Hepatocyte (in vitro differentiated cells): ENCODE results near the gene ZNF878. TPM values are rescaled to one million over a fixed set of nuclear protein-coding genes. Genes with fewer than 3 reads are reported as not detected.

Experiments used
- DNase-seq: peaks from one replicate; pipeline ENCODE4 v3.0.0-alpha.2; 2016; ENCODE audit warnings: low spot score
- H2AFZ ChIP-seq: fragments of 200-600 bp; sonication (generic); 2 replicates; pipeline ENCODE4 v1.6.0; 2016; ENCODE audit warnings: antibody characterized with exemption, mild to moderate bottlenecking
- H3K27ac ChIP-seq: fragments of 200-600 bp; sonication (generic); 2 replicates; pipeline ENCODE4 v1.5.1; 2016; ENCODE audit warnings: mild to moderate bottlenecking
- H3K27me3 ChIP-seq: fragments of 200-600 bp; sonication (generic); 2 replicates; pipeline ENCODE4 v1.6.1; 2016
- H3K36me3 ChIP-seq: fragments of 200-600 bp; sonication (generic); replicated peaks from 2 replicates; pipeline ENCODE4 v1.5.1; 2016; ENCODE audit warnings: low read depth; ENCODE audit not compliant: insufficient read depth
- H3K4me1 ChIP-seq: fragments of 200-600 bp; sonication (generic); 2 replicates; pipeline ENCODE4 v1.5.1; 2016; ENCODE audit warnings: mild to moderate bottlenecking, moderate library complexity; ENCODE audit not compliant: insufficient read depth
- H3K4me2 ChIP-seq: fragments of 200-600 bp; sonication (generic); 2 replicates; pipeline ENCODE4 v1.6.0; 2016
- H3K4me3 ChIP-seq: fragments of 200-600 bp; sonication (generic); 2 replicates; pipeline ENCODE4 v1.5.1; 2016; ENCODE audit warnings: mild to moderate bottlenecking
- H3K79me2 ChIP-seq: fragments of 200-600 bp; sonication (generic); 2 replicates; pipeline ENCODE4 v1.6.0; 2017; ENCODE audit warnings: mild to moderate bottlenecking
- H3K9me2 ChIP-seq: fragments of 200-600 bp; sonication (generic); replicated peaks from 2 replicates; pipeline ENCODE4 v1.6.0; 2017; ENCODE audit warnings: mild to moderate bottlenecking; ENCODE audit not compliant: insufficient read depth
- H3K9me3 ChIP-seq: fragments of 200-600 bp; sonication (generic); 2 replicates; pipeline ENCODE4 v1.5.1; 2016; ENCODE audit warnings: low read depth, mild to moderate bottlenecking
- H4K20me1 ChIP-seq: fragments of 200-600 bp; sonication (generic); 2 replicates; pipeline ENCODE4 v1.6.0; 2016; ENCODE audit warnings: mild to moderate bottlenecking; ENCODE audit not compliant: insufficient read depth, poor library complexity, severe bottlenecking
- CTCF ChIP-seq: fragments of 200-600 bp; sonication (generic); IDR thresholded peaks from 2 replicates; pipeline ENCODE4 v1.5.1; 2016; ENCODE audit warnings: antibody characterized with exemption, mild to moderate bottlenecking; ENCODE audit not compliant: poor library complexity
- EZH2 ChIP-seq: fragments of 200-600 bp; sonication (generic); IDR thresholded peaks from 2 replicates; pipeline ENCODE4 v1.6.1; 2016; ENCODE audit warnings: antibody characterized with exemption, mild to moderate bottlenecking, borderline replicate concordance
- EZH2phosphoT487 ChIP-seq: fragments of 200-600 bp; sonication (generic); IDR thresholded peaks from one replicate; pipeline ENCODE4 v1.6.1; 2018; ENCODE audit warnings: antibody characterized with exemption, mild to moderate bottlenecking, low read depth, moderate library complexity; ENCODE audit not compliant: unreplicated experiment, severe bottlenecking
- WGBS: methylation state at CpG from one replicate; pipeline ENCODE4 v1.1.6; 2016; ENCODE audit warnings: low lambda C conversion rate; ENCODE audit errors: missing lambda C conversion rate; 5-methylcytosine and 5-hydroxymethylcytosine counted together
- polyA plus RNA-seq: library from polyadenylated mRNA; unstranded; fragments of >200 nt; fragmentation: Nextera tagmentation; extraction: Ambion mirVana; gene quantifications from 2 replicates; pipeline ENCODE4 v1.2.1, GENCODE V29; 2016
- small RNA-seq: library from RNA; depleted of rRNA; stranded (forward); fragments of <200 nt; gene quantifications from one replicate; pipeline ENCODE3, GENCODE V24; 2014
- total RNA-seq: library from RNA; depleted of rRNA; stranded (reverse); fragments of >200 nt; gene quantifications from 2 replicates; pipeline ENCODE4 v1.2.3, GENCODE V29; 2014

The ZNF878 gene
- total and polyA plus RNA-seq, 2 experiments from 2014 or later, result 0.77 TPM; not detected in 1

- no peak for TF ChIP-seq EZH2
- Histone ChIP-seq H3K4me2 (no peak overlapping the region), H3K9me3 (peaks cover 4% of the 10 kb centered on the region), H2AFZ (no peak overlapping the region), H3K27ac (no peak overlapping the region), H3K27me3 (no peaks in the 10 kb centered on the region), H3K4me1 (no peaks in the 10 kb centered on the region), H4K20me1 (no peaks in the 10 kb centered on the region), H3K4me3 (no peak overlapping the region), H3K36me3 (no peaks in the 10 kb centered on the region), H3K9me2 (no peaks in the 10 kb centered on the region), H3K79me2 (peaks cover 12% of the 10 kb centered on the region)
- no peak for DNase-seq
- WGBS, result 93% methylated on average over 9 of the region's 9 CpGs
Measured at GRCh38 chr19:12000152-12000981, 52.4 kb downstream of the ZNF878 start.

- H3K79me2 ChIP-seq, result peaks cover 36% of the 10 kb centered on the region
- H3K36me3 ChIP-seq, result no peaks in the 10 kb centered on the region
- no peak overlapping the region for H3K27ac ChIP-seq
- 96% methylated on average over 1 of the region's 1 CpG for WGBS
- no peaks in the 10 kb centered on the region for H3K9me2 ChIP-seq
- H3K27me3 ChIP-seq, result no peaks in the 10 kb centered on the region
- TF ChIP-seq EZH2phosphoT487 (no peak), CTCF (no peak), EZH2 (no peak)
- no peak overlapping the region for H3K4me2 ChIP-seq
- no peak overlapping the region for H3K4me3 ChIP-seq
- peak; percentile 13 for DNase-seq
- no peaks in the 10 kb centered on the region for H4K20me1 ChIP-seq
- no peak overlapping the region for H2AFZ ChIP-seq
- no peaks in the 10 kb centered on the region for H3K4me1 ChIP-seq
- no peaks in the 10 kb centered on the region for H3K9me3 ChIP-seq
Measured at GRCh38 chr19:11995174-11995573, 57.6 kb downstream of the ZNF878 start.

Small RNA genes lying within 50 kb of the gene (small RNA-seq; reads per million reads assigned to genes)
- gene RF00019 (not detected), gene RNA5SP464 (not detected), gene RNA5SP465 (not detected), gene RNA5SP466 (not detected)

Other genes with a start within 250 kb of the ZNF878 start
- gene ZNF440, start 238.7 kb downstream of the ZNF878 start, total RNA-seq, result 13.6 and 17.0 TPM in 2 replicates
- gene ZNF440, start 238.7 kb downstream of the ZNF878 start, polyA plus RNA-seq, result 1.9 and 3.0 TPM in 2 replicates
- 3.8 and 4.6 TPM in 2 replicates for gene ZNF439, start 204.2 kb downstream of the ZNF878 start, total RNA-seq
- 2.3 and 2.6 TPM in 2 replicates for gene ZNF439, start 204.2 kb downstream of the ZNF878 start, polyA plus RNA-seq
- 24.6 and 51.7 TPM in 2 replicates for gene ZNF69, start 165.2 kb downstream of the ZNF878 start, total RNA-seq
- gene ZNF69, start 165.2 kb downstream of the ZNF878 start, polyA plus RNA-seq, result 13.7 and 13.8 TPM in 2 replicates
- gene ZNF700, start 127.9 kb downstream of the ZNF878 start, total RNA-seq, result 7.5 and 11.7 TPM in 2 replicates
- gene ZNF700, start 127.9 kb downstream of the ZNF878 start, polyA plus RNA-seq, result 3.6 and 5.6 TPM in 2 replicates
- 1.7 and 3.0 TPM in 2 replicates for gene ZNF763, start 87.9 kb downstream of the ZNF878 start, total RNA-seq
- gene ZNF763, start 87.9 kb downstream of the ZNF878 start, polyA plus RNA-seq, result 1.2 and 2.8 TPM in 2 replicates
- gene ZNF433, start 17.3 kb downstream of the ZNF878 start, total RNA-seq, result 6.1 and 8.1 TPM in 2 replicates
- gene ZNF433, start 17.3 kb downstream of the ZNF878 start, polyA plus RNA-seq, result 5.6 and 9.0 TPM in 2 replicates
- gene ZNF844, start 11.8 kb upstream of the ZNF878 start, total RNA-seq, result 11.2 and 13.8 TPM in 2 replicates
- gene ZNF844, start 11.8 kb upstream of the ZNF878 start, polyA plus RNA-seq, result 3.0 and 4.1 TPM in 2 replicates
- gene ZNF20, start 87.4 kb upstream of the ZNF878 start, total RNA-seq, result 4.7 and 5.3 TPM in 2 replicates
- gene ZNF20, start 87.4 kb upstream of the ZNF878 start, polyA plus RNA-seq, result 1.2 and 2.4 TPM in 2 replicates
- 9.7 and 10.3 TPM in 2 replicates for gene ZNF625, start 103.8 kb upstream of the ZNF878 start, total RNA-seq
- gene ZNF625, start 103.8 kb upstream of the ZNF878 start, polyA plus RNA-seq, result 1.8 and 2.3 TPM in 2 replicates
- 9.2 and 10.0 TPM in 2 replicates for gene ZNF136, start 110.1 kb upstream of the ZNF878 start, total RNA-seq
- gene ZNF136, start 110.1 kb upstream of the ZNF878 start, polyA plus RNA-seq, result 5.3 and 7.1 TPM in 2 replicates
- gene ZNF44, start 241.9 kb upstream of the ZNF878 start, total RNA-seq, result 10.9 and 11.7 TPM in 2 replicates
- gene ZNF44, start 241.9 kb upstream of the ZNF878 start, polyA plus RNA-seq, result 9.9 and 10.0 TPM in 2 replicates